OCI-LY1 (cell line): ENCODE data around the gene POTEF.
"Not testable (repeated sequence)": the region's sequence is repeated elsewhere in the genome, so short reads cannot be mapped to it uniquely, and the experiment has no call there.

Source experiments
- CTCF ChIP-seq: fragments of 200-600 bp; sonication (generic), shearing (Covaris generic); IDR thresholded peaks from 2 replicates; pipeline ENCODE4 v1.5.1; 2017; ENCODE audit warnings: mild to moderate bottlenecking, antibody characterized with exemption, low read length, moderate library complexity, mixed read lengths
- EZH2 ChIP-seq: fragments of 200-600 bp; sonication (generic), shearing (Covaris generic); IDR thresholded peaks from 2 replicates; pipeline ENCODE4 v1.8.0; 2017; ENCODE audit warnings: borderline replicate concordance, mixed run types, mild to moderate bottlenecking, antibody characterized with exemption, low read length, moderate library complexity, mixed read lengths

GRCh38 chr2:130062645-130063044, 66.4 kb downstream of the POTEF start:
- not testable (repeated sequence) for TF ChIP-seq CTCF, EZH2
